NCI-H128 (cell line): Measurements from ENCODE around the gene ZER1.
"Not testable (repeated sequence)": the region's sequence is repeated elsewhere in the genome, so short reads cannot be mapped to it uniquely, and the experiment has no call there.

Experiments used
- DNase-seq: peaks from one replicate; lab custom pipeline; 2025; ENCODE audit not compliant: unreplicated experiment; lab: John Stamatoyannopoulos, UW

The ZER1 gene

DNA sequence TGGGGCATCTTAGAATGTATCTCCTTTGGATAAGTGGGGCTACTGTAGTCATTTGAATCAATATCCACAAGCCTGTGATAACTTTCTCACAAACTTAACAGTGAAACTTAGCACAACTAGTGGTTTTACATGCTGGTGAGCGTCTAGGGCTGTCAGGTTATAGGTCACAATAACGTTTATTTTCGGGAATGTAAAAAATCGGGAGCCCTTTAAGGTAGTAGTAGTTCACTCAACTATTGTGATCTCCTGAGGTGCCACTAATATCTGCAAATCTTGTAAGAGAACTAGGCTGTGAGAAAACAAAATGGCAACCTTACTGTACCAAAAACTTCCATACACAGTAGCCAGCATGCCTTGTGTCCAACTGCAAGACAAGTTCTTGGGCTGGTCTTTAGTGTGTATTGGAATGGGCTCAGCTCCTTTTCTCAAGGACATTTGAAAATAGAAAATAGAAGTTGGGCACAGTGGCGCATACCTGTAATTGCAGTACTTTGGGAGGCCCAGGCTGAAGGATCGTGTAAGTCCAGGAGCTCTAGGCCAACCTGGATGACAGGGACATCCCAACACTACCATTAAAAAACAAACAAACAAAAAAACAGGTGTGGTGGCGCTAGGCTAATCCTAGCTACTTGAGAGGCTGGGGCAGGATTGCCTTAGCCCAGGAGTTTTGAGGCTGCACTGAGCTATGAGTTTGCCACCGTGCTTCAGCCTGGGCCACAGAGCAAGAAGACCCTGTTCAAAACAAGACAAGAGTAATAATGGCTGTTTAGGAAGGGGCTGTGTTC lies 74.6 kb downstream of the ZER1 start:
- no peak for DNase-seq

GRCh38 chr9:128694344-128694743 lies 77.4 kb downstream of the ZER1 start:
- DNase-seq = no peak

- not testable (repeated sequence) for DNase-seq
Measured at GRCh38 chr9:128693738-128694137, 78.0 kb downstream of the ZER1 start.

DNA sequence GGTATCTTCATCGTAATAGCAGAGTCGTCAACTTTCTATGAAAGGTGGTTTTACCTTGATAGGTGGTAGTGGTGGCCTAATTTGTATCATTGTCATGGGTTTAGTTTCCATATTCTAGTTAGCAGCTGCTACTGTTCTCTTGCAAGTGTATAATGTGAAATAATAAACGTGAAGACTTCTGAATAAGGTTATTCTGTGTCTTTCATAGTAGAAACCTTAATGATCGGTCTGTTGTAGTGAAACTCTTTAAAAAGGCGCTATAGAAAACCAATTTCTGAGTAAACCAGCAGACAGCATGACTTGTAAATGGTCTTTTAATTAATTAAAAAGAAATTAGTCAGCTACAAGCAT lies 81.1 kb downstream of the ZER1 start:
- DNase-seq = no peak

- DNase-seq = no peak
Measured at GRCh38 chr9:128689820-128690683, 81.7 kb downstream of the ZER1 start.

DNA sequence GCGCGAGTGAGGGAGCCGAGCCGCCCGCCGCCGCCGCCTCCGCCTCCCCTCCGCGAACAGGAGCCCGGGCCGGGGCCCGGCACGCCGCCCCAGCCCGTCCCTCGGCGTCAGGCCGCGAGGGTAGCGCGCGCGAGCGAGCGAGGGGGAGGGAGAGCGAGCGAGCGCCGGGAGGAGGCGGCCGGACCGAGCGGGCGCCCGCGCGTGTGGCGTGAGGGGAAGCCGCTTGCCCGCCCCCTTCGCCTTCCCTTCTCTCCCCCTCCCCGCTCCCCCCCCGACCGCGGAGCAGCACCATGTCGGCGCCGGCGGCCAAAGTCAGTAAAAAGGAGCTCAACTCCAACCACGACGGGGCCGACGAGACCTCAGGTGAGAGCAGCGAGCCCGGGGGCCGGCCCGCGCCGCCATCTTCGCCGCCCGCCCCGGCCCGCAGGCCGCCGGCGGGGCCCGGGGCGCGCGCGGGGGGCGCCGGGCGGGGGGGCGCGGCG lies 82.4 kb downstream of the ZER1 start:
- no peak for DNase-seq

- peak; percentile 94 for DNase-seq
Measured at GRCh38 chr9:128688501-128689292, 83.0 kb downstream of the ZER1 start, which contains the start of gene SET. Gene SET (plus strand): TSS chr9:128689222. CDS start chr9:128689583, 361 bp downstream.

- no peak for DNase-seq
Measured at GRCh38 chr9:128687453-128687852, 84.3 kb downstream of the ZER1 start.

- DNase-seq = no peak
Measured at GRCh38 chr9:128685636-128686489, 85.9 kb downstream of the ZER1 start.

- DNase-seq = no peak
Measured at GRCh38 chr9:128684325-128685199, 87.2 kb downstream of the ZER1 start.

GRCh38 chr9:128684065-128684324 lies 87.7 kb downstream of the ZER1 start:
- no peak for DNase-seq

DNA sequence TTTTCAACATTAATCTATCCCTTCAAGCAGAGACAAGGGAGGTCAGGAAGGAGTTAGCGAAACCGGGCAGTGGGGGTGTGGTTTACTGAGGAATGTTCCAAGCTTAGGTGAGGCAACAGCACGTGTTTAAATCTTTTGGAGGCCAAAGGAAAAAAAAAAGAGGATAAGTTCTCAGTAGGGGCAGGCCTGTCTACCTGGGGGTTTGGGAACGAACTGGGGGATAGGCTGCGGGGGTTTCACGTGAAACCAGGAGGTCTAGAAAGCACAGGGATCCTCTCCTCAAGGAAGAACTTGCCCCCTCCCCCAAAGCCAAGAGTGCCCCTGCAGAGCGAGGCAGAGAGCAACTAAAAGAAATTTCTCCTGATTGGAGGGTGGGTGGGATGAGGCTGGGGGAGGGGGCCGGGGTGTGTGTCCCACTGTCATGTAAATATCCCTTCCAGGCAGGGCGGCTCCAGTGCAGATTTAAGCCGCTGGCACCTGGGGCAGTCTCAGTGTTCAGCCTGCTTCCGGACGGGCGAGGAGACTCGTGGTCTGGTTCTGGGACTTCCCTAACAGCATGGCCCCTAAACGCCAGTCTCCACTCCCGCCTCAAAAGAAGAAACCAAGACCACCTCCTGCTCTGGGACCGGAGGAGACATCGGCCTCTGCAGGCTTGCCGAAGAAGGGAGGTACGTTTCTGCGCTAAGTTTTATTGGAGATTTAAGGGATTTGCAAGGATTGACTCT lies 88.2 kb downstream of the ZER1 start:
- DNase-seq = no peak
